SW480 (cell line): ENCODE measurements around the gene BPIFB1.

Experiments used
- DNase-seq: peaks from one replicate; pipeline ENCODE4 v3.0.0-alpha.2; 2016; ENCODE audit warnings: low spot score

Gene BPIFB1, protein sequence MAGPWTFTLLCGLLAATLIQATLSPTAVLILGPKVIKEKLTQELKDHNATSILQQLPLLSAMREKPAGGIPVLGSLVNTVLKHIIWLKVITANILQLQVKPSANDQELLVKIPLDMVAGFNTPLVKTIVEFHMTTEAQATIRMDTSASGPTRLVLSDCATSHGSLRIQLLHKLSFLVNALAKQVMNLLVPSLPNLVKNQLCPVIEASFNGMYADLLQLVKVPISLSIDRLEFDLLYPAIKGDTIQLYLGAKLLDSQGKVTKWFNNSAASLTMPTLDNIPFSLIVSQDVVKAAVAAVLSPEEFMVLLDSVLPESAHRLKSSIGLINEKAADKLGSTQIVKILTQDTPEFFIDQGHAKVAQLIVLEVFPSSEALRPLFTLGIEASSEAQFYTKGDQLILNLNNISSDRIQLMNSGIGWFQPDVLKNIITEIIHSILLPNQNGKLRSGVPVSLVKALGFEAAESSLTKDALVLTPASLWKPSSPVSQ

DNA sequence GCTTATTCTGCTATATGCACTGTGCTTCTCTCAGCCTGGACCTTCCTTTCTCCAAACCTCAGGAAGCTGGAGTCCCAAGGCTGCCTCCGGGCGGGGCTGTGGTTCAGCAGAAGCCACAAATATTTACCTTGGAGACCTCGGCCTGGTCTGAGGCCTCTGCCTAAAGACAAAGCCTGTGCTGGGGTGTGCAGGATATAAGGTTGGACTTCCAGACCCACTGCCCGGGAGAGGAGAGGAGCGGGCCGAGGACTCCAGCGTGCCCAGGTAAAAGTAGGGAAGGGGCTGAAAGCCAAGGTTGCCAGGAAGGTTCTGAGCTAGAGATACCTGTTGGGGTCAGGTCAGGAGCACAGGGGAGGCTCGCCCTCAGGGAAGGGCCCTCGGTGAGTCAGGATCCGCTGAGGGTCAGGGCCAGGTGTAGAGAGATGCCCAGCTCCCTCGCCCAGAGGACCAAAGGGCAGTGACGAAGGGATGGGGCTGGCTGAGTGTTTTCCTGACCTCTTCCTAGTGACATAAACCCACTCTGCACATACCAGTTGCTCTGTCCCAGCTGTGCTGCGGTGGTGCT lies at the start of gene BPIFB1:
TSS of gene BPIFB1 (plus strand) at position 224 of the 565 bp plus-strand sequence. CDS start 2,860 bp downstream, outside the sequence.
- peak; percentile 41 for DNase-seq

DNA sequence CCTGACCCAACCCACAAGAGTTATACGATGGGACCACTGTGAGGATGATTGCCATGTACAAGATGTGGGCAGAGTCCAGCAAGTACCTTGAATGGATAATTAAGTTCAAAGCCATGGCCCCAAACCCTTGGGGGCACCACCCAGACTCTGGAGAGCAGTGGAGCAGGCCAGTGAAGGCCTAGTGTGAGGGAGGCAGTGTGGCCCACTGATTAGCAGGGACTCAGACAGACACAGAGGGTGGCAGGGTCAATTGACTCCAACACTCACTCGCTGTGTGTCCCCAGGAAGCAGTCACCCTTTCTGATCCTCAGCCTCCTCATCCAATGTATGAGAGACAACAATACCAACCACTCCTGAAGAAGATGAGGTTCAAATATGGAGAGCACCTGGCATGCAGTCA lies 49.0 kb upstream of the BPIFB1 start:
- no peak for DNase-seq

DNA sequence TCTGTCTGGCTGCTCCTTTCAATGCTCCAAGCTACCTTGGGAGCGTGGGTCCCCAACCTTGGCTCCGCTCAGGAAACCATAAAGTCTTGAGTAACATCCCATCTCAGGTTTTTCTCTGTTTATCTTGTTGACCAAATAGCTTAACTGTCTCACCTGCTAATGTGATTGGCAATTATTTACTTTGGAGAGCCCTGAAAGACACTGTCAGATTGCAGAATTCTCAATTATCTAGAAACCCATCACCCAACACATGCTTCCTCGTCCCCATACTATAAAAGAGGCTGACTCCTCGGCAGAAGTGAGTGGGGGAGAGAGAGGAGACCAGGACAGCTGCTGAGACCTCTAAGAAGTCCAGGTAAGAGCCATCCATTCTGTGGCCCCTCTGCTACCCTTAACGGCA lies 47.3 kb upstream of the BPIFB1 start, which contains the start of gene BPIFA1:
TSS of gene BPIFA1 (plus strand) at position 301 of the 400 bp plus-strand sequence. CDS start 1,716 bp downstream, outside the sequence.
- no peak for DNase-seq

DNA sequence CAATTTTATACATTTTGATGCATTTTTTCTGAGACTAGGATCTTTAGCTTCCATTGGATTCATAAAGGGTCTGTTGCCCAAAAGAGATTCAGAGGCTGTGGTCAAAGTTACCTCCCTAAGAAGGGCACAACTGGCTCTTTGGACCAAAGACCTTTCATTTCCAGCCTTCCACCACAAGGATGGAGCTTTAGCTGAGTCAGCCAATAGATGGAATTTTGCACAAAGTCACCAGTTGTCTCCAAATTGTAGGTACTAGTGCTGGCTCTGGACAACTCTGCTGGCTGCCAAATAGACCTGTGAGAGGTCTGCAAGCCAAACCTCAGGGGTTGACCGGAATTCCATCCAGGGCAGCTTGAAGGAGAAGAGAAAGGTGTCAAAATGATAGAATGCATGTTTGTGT lies 46.7 kb upstream of the BPIFB1 start:
- DNase-seq: no peak

DNA sequence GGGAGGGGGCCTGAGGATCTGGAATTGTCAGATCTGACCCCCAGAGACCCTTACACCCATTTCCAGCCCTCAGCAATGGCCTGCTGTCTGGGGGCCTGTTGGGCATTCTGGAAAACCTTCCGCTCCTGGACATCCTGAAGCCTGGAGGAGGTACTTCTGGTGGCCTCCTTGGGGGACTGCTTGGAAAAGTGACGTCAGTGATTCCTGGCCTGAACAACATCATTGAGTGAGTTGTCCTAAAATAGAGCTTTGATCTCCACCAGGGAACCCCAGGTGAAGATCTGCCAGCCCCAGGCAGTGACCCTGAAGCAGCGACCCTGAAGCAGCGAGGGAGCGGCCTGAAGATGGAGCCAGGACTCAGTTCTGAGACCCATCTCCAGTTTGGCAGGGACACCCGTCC lies 45.0 kb upstream of the BPIFB1 start:
- no peak for DNase-seq

DNA sequence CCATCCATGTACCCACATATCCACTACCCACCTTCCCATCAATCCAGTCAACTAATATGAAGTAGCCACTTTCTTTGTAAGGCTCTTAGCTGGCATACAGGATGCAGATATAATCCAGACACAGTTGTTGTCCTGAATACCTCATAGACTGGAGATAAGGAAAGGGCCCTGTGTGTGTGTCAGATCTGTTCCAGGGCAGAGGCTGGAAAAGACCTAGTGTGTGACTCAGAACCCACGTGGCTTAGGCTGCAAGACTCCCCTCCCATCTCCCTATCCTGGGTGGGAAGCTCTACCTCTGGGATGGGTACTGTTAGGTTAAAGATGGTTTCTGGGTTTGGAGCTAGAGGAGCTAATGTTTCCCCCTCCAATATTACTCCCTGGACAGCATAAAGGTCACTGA lies 43.6 kb upstream of the BPIFB1 start:
- no peak for DNase-seq

DNA sequence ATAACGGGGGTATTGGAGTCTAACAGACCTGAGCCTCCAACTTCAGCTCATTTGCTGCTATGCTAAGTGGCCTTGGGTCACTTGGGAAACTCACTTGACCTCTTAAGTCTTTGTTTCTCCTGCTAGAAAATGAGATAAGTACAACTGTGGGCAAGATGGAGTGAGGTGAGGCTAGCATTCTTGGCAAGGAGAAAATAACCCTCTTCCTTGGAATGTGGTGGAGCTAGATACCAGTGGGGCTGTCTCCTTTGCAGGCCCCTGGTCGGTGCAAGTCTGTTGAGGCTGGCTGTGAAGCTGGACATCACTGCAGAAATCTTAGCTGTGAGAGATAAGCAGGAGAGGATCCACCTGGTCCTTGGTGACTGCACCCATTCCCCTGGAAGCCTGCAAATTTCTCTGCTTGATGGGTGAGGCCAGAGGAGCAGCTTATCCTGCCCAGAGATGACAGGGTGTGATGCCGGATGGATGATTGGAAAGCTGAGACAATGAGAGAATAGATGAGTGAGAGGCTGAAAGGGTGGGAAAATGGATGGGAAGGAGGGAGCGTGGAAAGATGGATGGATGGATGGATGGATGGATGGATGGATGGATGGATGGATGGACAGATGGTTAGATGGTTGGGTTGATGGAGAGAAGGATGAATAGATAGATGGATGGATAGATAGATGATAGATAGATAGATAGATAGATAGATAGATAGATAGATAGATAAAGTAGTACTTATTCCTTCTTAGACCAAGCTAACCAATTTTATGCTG lies 42.9 kb upstream of the BPIFB1 start:
- no peak for DNase-seq

DNA sequence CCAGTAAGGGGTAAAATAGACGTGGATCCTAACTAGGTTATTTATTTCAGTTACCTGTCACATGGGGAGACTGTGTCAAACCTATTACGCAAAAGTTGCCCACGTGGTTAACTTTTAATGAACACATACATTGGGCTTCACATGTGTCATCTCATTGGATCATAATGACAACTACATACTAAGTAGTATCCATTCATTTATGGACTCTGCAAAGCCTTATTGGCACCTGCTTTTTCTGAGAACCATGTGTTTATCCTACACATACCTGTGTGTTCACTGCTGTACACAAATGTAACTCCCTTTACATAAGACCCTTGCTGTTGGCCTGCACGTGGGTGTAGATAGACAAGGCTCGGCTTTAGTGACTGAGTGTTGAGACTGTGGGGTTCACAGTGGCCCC lies 42.1 kb upstream of the BPIFB1 start:
- DNase-seq: no peak

DNA sequence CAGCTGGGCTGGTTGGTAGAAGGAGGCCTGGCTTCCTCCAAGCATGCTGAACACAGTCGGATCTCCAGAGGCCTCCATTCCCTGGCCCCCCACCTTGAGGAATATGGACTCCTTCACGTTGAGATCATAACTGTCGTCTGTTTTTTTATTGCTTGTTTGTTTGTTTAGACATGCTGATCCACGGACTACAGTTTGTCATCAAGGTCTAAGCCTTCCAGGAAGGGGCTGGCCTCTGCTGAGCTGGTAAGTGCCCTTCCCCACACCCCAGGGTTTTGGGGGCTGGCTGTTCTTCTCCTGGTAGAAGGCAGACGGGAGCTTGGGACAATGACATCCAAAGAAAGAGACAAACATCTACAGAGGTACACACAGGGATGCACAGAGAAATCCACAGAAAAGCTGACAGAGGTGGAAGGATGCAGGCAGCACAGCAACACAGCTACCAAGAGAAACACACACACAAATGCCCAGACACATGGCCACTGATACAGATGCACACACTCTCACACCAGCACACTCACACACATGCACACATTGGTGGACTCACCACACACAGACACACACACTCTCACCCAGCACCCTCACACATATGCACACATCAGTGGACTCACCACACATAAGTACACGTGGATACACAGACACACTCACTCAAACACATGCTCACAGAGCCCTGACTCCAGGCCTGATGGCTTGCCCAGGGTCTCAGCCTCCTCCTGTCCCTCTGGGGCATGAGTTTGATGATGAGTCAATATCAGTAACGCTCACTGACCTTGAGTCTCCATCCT lies 40.5 kb upstream of the BPIFB1 start:
- DNase-seq: no peak

DNA sequence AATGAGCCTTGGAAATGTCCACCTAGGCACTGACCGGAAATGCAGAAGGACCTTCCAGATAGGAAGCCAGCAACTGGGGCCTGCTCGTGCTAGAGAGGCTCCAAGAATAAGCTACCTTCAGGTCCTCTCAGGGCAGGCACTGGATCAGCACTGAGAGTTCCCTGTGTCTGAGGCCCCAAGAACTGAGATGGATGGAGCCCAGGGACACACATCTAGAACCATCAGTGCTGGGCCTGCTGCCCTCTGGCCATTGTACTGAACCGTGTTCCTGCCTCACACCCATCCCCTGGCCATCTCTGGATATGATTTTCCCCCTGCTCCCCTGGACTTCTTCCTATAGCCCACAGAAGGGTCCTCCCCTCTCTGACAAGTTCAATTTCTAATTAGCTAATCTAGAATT lies 36.9 kb upstream of the BPIFB1 start:
- DNase-seq: no peak

DNA sequence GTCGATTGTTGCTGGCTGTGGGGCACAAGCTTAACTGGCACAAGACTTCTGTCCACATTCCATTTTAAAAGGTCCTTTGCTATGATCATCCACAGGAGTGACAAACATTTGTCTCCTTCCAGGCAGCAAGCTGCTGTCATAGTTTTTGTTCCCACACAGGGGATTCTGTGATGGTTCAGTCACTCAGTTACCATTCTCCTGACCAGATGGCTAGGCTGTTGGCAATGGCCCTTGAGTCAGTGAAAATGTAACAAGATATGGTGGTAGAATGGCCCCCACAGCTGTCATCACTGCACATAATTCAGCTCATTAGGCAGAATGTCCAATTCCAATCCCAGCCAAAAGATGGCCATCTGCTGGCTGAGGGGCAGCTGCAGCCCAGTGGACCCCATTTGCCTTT lies 33.6 kb upstream of the BPIFB1 start:
- DNase-seq: no peak

DNA sequence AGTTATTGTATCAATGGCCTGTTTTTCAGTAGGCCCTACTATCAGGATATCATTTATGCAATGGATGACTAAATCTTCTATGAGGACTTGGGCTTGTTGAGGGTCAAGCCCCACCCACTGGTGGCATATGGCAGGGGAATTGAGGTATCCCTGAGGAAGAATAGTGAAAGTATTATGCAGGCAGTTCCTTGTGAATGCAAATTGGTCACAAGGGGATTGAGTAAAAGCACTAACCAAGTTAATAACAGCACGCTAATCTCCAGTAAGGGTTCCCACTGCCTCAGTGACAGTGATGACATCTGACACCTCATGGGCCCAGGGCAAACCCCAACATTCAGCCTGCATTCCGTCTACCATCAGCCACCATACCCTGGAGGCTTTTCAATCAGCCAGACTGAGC lies 32.3 kb upstream of the BPIFB1 start:
- no peak for DNase-seq

DNA sequence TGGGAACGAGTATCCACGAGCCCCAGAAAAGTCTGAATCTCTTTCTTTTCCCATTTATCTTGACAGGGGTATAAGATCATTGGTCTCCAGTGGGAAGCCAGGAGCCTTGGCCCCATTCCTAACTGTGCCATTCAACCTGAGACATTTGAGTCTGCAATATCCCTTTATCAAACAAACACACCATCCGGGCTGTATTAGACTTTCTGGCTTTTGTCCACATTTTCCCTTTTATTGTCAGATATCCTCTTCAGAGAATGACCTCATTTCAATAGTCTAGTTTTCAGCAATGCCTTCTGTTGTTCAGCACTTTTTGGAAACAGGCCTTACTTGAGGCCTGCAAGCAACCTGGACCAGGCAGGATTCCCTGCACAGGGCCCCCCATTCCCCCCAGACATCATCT lies 31.5 kb upstream of the BPIFB1 start:
- no peak for DNase-seq

DNA sequence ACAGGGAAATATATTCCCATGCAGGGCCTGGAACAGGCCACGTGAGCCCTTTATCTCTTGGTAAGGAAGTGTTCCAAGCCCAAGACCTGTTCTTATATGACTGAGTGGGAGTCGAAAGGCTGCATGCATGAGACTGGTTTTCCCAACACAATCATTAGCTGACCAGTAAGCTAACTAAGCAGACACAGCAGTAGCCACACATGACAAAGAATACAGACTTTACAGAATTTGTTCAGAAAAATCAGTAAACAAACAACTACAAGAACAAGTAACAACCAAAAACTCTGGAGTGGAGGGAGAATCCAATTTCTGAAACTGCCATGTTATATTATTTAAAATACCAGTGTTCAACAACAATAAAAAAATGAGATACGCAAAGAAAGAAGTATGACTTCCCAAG lies 30.6 kb upstream of the BPIFB1 start:
- DNase-seq: no peak

DNA sequence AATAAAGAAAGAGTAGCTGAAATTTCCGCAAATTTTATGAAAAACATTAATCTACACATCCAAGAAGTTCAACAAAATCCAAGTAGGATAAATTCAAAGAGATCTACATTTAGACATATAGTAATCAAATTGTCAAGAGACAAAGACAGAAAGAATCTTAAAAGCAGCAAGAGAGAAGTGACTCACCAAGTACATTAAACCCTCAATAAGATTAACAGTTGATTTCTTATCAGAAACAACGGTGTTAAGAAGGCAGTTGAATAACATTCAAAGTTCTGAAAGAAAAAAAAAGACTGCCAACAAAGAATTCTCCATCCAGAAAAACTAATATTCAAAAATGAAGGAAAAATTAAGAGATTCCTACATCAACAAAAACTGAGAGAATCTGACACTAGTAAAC lies 28.0 kb upstream of the BPIFB1 start:
- no peak for DNase-seq

DNA sequence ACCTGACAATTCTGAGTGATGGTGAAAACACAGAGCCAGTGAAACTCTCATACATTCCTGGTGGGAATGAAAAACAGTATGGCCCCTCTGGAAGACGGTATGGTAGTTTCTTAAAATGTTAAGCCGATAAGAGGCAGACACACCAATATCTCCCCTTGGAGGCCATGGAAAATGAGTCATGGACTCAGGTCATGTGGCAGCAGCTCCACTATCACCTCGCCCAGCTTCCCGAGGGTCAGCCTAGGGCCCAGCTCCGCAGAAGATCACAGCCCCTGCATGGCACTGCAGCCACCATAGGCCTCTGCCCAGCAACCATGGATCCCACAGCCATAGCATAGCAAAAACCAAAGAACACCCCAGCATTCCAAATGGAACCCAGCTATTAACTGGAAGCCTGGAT lies 25.8 kb upstream of the BPIFB1 start:
- DNase-seq: no peak

DNA sequence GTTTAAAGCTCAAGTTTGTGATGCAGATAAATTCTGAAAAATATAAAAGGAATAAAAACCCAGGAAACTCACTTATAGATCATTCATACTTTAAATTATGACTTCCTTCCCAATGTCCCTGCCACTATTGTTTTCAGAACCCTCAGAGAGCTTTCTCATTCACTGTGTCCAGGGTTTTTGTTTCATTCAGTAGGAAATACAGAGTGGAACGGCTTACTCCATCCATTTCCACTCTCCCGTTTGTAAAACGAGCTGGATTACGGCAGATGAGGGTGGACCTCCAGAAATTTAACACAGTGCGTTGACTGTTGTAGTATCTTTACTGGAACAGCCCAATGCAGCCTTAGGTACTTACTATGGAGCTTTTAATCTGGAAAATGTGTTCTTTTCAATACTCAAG lies 23.6 kb upstream of the BPIFB1 start:
- DNase-seq: no peak

DNA sequence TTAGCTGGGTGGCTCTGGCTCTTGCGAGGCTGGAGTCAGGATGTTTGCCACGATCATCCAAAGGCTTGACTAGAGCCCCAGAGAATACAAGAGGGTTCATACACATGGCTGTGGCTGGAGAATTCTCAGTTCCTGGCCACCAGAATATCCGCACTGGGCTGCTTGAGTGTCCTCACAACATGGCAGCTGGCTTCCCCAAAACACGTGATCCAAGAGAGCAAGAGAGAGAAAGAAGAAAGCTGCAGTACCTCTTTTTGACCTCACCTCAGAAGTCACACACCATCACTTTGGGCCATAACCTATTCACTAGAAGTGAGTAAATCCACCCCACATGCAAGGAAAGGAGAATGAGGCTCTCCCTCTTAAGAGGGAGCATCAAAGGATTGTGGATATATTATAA lies 21.5 kb upstream of the BPIFB1 start:
- DNase-seq: no peak

DNA sequence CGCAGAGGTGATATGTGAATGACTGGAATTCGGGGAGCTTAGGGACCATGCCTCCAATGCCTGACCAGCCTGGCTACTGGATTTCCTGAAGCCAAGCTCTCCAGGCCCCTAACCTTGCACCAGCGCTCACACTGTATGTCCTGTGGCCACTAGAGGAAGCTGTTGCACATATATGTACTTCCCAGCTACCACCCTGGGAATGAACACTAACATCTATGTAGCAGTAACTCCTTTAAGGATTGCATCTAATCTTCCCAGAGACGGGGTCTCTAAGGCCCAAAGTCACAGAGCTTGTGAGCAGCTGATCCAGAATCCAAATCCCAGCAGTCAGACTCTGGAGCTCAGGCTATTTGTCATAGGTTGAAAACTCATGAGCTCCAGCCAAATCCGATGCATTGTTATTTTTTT lies 20.4 kb upstream of the BPIFB1 start:
- DNase-seq: peak; percentile 79

DNA sequence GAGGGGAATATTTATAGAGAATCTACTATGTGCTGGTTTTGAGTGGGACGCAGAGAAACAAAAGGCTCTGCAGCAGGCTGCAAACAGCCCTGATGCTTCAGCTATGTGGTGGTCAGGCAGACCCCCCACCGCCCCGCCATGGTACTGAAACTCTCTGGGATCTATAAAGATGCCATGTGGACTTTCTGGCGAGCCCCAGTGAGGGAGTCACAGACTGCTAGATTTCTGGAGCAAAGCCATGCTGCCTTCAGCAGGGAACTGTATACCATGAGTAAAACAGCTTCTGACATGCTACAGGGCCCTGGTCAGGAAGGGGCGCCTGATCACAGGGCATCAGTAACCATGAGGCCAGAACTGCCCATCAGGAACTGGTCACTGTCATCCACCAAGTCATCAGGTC lies 19.2 kb upstream of the BPIFB1 start:
- DNase-seq: no peak

DNA sequence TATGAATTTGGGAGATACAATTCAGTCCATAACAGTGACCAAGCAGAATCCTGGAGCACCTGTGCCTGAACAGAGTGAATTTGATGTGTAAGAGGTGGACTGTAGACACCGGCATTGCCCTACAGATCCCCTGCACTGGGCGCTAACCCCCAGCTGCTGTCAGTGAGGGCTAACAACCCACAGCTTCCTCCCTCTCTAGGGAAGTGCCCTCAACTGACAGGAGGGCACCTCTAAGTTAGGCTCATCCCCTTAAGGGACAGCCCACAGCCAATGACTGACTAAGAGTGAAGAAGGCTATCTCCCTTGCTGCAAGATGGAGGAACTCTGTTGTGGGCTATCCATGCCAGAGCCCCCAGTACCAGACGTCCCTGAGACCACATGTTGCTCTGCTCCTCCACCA lies 15.3 kb upstream of the BPIFB1 start:
- DNase-seq: no peak
